HepG2 (cell line): ENCODE results near the gene LAPTM4A. TPM values are rescaled to one million over a fixed set of nuclear protein-coding genes. Genes with fewer than 3 reads are reported as not detected.

Experiments
- ARNT ChIP-seq: fragments of 450-650 bp; IDR thresholded peaks from 2 replicates; pipeline ENCODE4 v1.6.1; 2017
- ATF7 ChIP-seq, 2 experiments: fragments of 450-650 bp in 1 of 2; sonication (generic) in 1 of 2; formaldehyde crosslinking in 1 of 2; IDR thresholded peaks; 2 replicates each; pipeline versions ENCODE4 v1.4.0 to v1.6.1; 2016 to 2020; ENCODE audit warnings: antibody characterized with exemption in 1 of 2, mild to moderate bottlenecking in 1 of 2, missing genetic modification reagents in 1 of 2
- EEA1 ChIP-seq: sonication (generic); formaldehyde crosslinking; IDR thresholded peaks from 2 replicates; pipeline ENCODE4 v1.5.1; 2020; ENCODE audit warnings: mild to moderate bottlenecking, missing genetic modification reagents, borderline replicate concordance
- KAT8 ChIP-seq: IDR thresholded peaks from 2 replicates; pipeline ENCODE4 v1.6.1; 2016; ENCODE audit warnings: missing genetic modification reagents, missing compliant biosample characterization
- MATR3 ChIP-seq: sonication (generic); formaldehyde crosslinking; IDR thresholded peaks from 2 replicates; pipeline ENCODE4 v1.4.0; 2020; ENCODE audit warnings: missing genetic modification reagents
- NR1H2 ChIP-seq: sonication (generic); formaldehyde crosslinking; IDR thresholded peaks from 2 replicates; pipeline ENCODE4 v1.8.1; 2022; ENCODE audit warnings: low read depth, missing genetic modification reagents, borderline replicate concordance
- PAXIP1 ChIP-seq: sonication (generic); formaldehyde crosslinking; conservative IDR thresholded peaks from 2 replicates; pipeline ENCODE4 v1.4.0; 2020; ENCODE audit warnings: mild to moderate bottlenecking, missing genetic modification reagents, moderate library complexity
- PRMT3 ChIP-seq: sonication (generic); formaldehyde crosslinking; IDR thresholded peaks from 2 replicates; pipeline ENCODE4 v1.8.1; 2022; ENCODE audit warnings: low read depth, mild to moderate bottlenecking, moderate library complexity, missing genetic modification reagents, borderline replicate concordance
- SOX13 ChIP-seq, 3 experiments: fragments of 450-650 bp in 1 of 3; sonication (generic) in 1 of 3; formaldehyde crosslinking in 1 of 3; IDR thresholded peaks in 2 of 3; conservative IDR thresholded peaks in 1 of 3; 2 replicates each; pipeline versions ENCODE4 v1.5.0 to v1.6.1; 2016 to 2020; ENCODE audit warnings: antibody characterized with exemption in 1 of 3, mild to moderate bottlenecking in 1 of 3, missing compliant biosample characterization in 1 of 3, missing genetic modification reagents in 1 of 3, moderate library complexity in 1 of 3
- TCF7 ChIP-seq: sonication (generic); IDR thresholded peaks from 2 replicates; pipeline ENCODE4 v1.6.1; 2016; ENCODE audit warnings: antibody characterized with exemption, low read depth
- ZBTB2 ChIP-seq: sonication (generic); formaldehyde crosslinking; IDR thresholded peaks from 2 replicates; pipeline ENCODE4 v1.8.0; 2022; ENCODE audit warnings: low read depth, missing genetic modification reagents
- ZBTB3 ChIP-seq: sonication (generic); formaldehyde crosslinking; IDR thresholded peaks from 2 replicates; pipeline ENCODE4 v1.4.0; 2020; ENCODE audit warnings: low read depth, mild to moderate bottlenecking, moderate library complexity, missing genetic modification reagents, borderline replicate concordance
- ZGPAT ChIP-seq: IDR thresholded peaks from 2 replicates; pipeline ENCODE4 v1.6.1; 2016; ENCODE audit warnings: mild to moderate bottlenecking
- ZNF136 ChIP-seq: sonication (generic); formaldehyde crosslinking; IDR thresholded peaks from 2 replicates; pipeline ENCODE4 v1.8.1; 2022; ENCODE audit warnings: low read depth, mild to moderate bottlenecking, moderate library complexity, missing genetic modification reagents
- ZNF224 ChIP-seq: sonication (generic); formaldehyde crosslinking; IDR thresholded peaks from 2 replicates; pipeline ENCODE4 v1.5.0; 2020; ENCODE audit warnings: mild to moderate bottlenecking, missing genetic modification reagents
- ZNF253 ChIP-seq: sonication (generic); formaldehyde crosslinking; IDR thresholded peaks from 2 replicates; pipeline ENCODE4 v1.8.0; 2022; ENCODE audit warnings: mild to moderate bottlenecking, missing genetic modification reagents, borderline replicate concordance
- ZNF326 ChIP-seq: sonication (generic); formaldehyde crosslinking; IDR thresholded peaks from 2 replicates; pipeline ENCODE4 v1.4.0; 2020; ENCODE audit warnings: missing genetic modification reagents, borderline replicate concordance
- ZNF564 ChIP-seq: sonication (generic); formaldehyde crosslinking; IDR thresholded peaks from 2 replicates; pipeline ENCODE4 v1.8.1; 2023; ENCODE audit warnings: mild to moderate bottlenecking, missing genetic modification reagents
- ZSCAN21 ChIP-seq: sonication (generic); formaldehyde crosslinking; IDR thresholded peaks from 2 replicates; pipeline ENCODE4 v1.8.0; 2022; ENCODE audit warnings: mild to moderate bottlenecking, missing genetic modification reagents, moderate library complexity, borderline replicate concordance
- polyA plus RNA-seq, 8 experiments: library from polyadenylated mRNA; depleted of rRNA in 3 of 8; stranded (reverse) in 7 of 8; unstranded in 1 of 8; fragments of >200 nt; fragmentation: Illumina TruSeq in 4 of 8; extraction: Trizol in 4 of 8; gene quantifications; 2 replicates each; pipeline versions ENCODE4 v1.2.1 to v1.2.3, GENCODE V29; 2011 to 2016; ENCODE audit warnings: low read depth in 4 of 8, missing spikeins in 1 of 8, mixed read lengths in 1 of 8; ENCODE audit not compliant: insufficient read depth in 1 of 8
- total RNA-seq, 5 experiments: library from RNA; depleted of rRNA; stranded (reverse); fragments of >200 nt; fragmentation: Illumina TruSeq; extraction: Trizol; gene quantifications; 2 replicates each; pipeline ENCODE4 v1.2.3, GENCODE V29; 2016; ENCODE audit warnings: low read depth in 1 of 5
- TF ChIP-seq, protein P1 (sequence below): sonication (generic); formaldehyde crosslinking; IDR thresholded peaks from 2 replicates; pipeline ENCODE4 v1.4.0; 2020; ENCODE audit warnings: mild to moderate bottlenecking, low read depth, missing genetic modification reagents

The LAPTM4A gene
- total and polyA plus RNA-seq, 2 of the 13 experiments (the other 11 are each of a cell fraction or from before 2014, with no cell fraction given) = 116 to 558 TPM

DNA sequence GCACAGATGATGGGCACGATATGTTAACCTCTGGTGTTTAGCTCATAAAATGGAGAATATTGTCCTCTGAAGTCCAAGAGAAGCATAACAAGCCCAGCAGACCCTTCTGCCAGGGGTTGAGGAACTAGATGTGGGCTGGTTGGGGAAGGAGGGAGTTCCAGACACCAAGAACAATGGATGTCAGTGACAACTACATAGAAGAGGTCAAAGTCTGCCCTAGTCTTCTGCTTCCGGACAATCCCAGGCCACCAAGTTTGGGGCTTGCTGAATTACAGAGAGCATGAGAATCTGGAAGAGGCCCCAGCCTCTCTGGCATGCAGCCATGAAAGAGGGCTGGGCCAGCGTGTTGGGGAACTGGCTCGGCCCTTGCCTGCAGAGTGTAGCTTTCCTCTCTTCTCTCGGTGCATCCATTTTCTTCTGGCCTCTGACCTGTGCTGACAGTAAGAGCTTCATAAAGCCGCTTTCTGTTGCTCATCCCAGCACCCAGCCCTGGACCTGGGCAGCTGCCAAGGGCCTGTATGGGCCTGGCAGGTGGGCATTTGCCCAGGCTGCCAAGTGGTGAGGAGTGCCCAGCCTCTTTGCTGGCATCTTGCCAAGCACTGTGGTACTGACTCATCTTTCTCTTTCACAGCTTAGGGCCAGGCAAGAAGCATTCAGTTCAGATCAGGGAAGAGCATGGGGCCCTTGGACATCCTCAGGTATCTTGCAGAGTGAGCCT lies 14.6 kb upstream of the LAPTM4A start (continued):
- TF ChIP-seq, protein P1, sequence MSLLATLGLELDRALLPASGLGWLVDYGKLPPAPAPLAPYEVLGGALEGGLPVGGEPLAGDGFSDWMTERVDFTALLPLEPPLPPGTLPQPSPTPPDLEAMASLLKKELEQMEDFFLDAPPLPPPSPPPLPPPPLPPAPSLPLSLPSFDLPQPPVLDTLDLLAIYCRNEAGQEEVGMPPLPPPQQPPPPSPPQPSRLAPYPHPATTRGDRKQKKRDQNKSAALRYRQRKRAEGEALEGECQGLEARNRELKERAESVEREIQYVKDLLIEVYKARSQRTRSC = 0 out of 2 replicates have a peak, but pooled peaks have one; percentile 36
- TF ChIP-seq NR1H2 (CRISPR knock-in tag) (no peak), TCF7 (peak; percentile 21; the same call in 1 of the 2 replicates), ZNF326 (CRISPR knock-in tag) (no peak), ZNF224 (CRISPR knock-in tag) (no peak), ATF7 (IDR thresholded peaks at IDR 0.05) (no peak), ATF7 (CRISPR knock-in tag; IDR thresholded peaks at IDR 0.05) (no peak; the same call in 1 of the 2 replicates), ZGPAT (CRISPR knock-in tag) (peak; percentile 75; the same call in 1 of the 2 replicates), PAXIP1 (CRISPR knock-in tag) (peak; percentile 84), ZBTB2 (CRISPR knock-in tag) (no peak), ARNT (no peak), SOX13 (IDR thresholded peaks at IDR 0.05) (peak; percentile 93), SOX13 (CRISPR knock-in tag; conservative IDR thresholded peaks at IDR 0.05 in 1 of 2, IDR thresholded peaks at IDR 0.05 in 1 of 2) (peak in 1 of 2 experiments; percentile 98; a peak in 2 of 4 replicates), EEA1 (CRISPR knock-in tag) (no peak), ZBTB3 (CRISPR knock-in tag) (no peak), MATR3 (no peak), PRMT3 (CRISPR knock-in tag) (no peak), ZSCAN21 (CRISPR knock-in tag) (no peak), ZNF564 (CRISPR knock-in tag) (peak; percentile 66; the same call in 1 of the 2 replicates), ZNF253 (CRISPR knock-in tag) (no peak), KAT8 (CRISPR knock-in tag) (peak; percentile 66; the same call in 1 of the 2 replicates), ZNF136 (CRISPR knock-in tag) (peak; percentile 44; the same call in 1 of the 2 replicates)
